H1 (cell line): ENCODE results near the gene MBD4. TPM values are rescaled to one million over a fixed set of nuclear protein-coding genes. Genes with fewer than 3 reads are reported as not detected.

ENCODE experiments used
- BRCA1 ChIP-seq: IDR thresholded peaks from 2 replicates; pipeline ENCODE4 v1.6.1; 2012; ENCODE audit warnings: low read depth, low read length, improper control_type of control experiment
- NANOG ChIP-seq: IDR thresholded peaks from 2 replicates; pipeline ENCODE4 v1.6.1; 2011; ENCODE audit warnings: low read length, low read depth, mild to moderate bottlenecking, inconsistent platforms; ENCODE audit not compliant: insufficient read depth, poor library complexity, severe bottlenecking
- PHF8 ChIP-seq: fragments of 200-600 bp; sonication (generic); conservative IDR thresholded peaks from 2 replicates; pipeline ENCODE4 v1.7.1; 2012; ENCODE audit warnings: low read depth, mild to moderate bottlenecking, inconsistent platforms, low read length, moderate library complexity
- RBBP5 ChIP-seq: IDR thresholded peaks from 2 replicates; pipeline ENCODE4 v1.7.1; 2012; ENCODE audit warnings: low read depth, mild to moderate bottlenecking, inconsistent platforms, low read length, moderate library complexity, borderline replicate concordance
- polyA plus RNA-seq, 7 experiments: library from polyadenylated mRNA; depleted of rRNA in 3 of 7; stranded (reverse) in 5 of 7; unstranded in 2 of 7; fragments of >200 nt in 5 of 7; fragments of 200-250 nt in 2 of 7; gene quantifications; 1 replicate in 5 of 7; 2 replicates in 1 of 7; 4 replicates in 1 of 7; pipeline versions ENCODE4 v1.2.1 to v1.2.3, GENCODE V29; 2011 to 2013; ENCODE audit warnings: missing spikeins in 2 of 7, mixed read lengths in 2 of 7
- total RNA-seq: library from RNA; stranded (reverse); fragmentation: NEBNext Ultra II Directional; extraction: Animal tissue kit (Norgen Biotek cat#: 25700); gene quantifications from 2 replicates; pipeline ENCODE4 v1.2.1, GENCODE V29; 2021

Gene MBD4
- total and polyA plus RNA-seq, 2 of the 8 experiments (the other 6 are each of a cell fraction or from before 2014, with no cell fraction given), result 11.2 to 35.8 TPM

DNA sequence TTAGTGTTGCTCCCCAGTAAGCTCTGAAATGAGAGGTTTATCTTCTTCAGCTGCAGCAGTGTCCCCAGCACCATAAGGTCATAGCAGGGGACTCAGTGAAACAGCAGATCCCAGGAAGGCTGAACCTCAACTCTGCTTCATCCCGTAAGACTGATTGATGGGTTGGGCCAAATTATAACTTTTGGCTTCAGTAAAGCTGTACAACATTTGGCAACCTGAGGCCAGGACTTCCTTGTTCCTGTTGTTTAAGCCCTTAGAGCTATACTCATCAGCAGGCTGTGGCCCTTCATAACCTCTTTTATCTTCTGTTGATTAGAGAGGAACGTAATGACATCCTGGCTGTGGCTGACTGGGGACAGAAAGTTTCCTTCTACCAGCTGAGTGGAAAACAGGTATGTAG lies 29.3 kb upstream of the MBD4 start (continued):
- TF ChIP-seq BRCA1 (no peak), RBBP5 (no peak), NANOG (no peak), PHF8 (no peak)
